ENCODE results near the gene PLD6. TPM values are rescaled to one million over a fixed set of nuclear protein-coding genes. Genes with fewer than 3 reads are reported as not detected.

PLD6 gene
- total RNA-seq, 1 experiment from 2014 or later: 26.0 TPM

- Histone ChIP-seq H3K4me3 (no peak overlapping the region), H3K27ac (no peak overlapping the region), H3K27me3 (no peaks in the 10 kb centered on the region), H3K9me3 (replicated peaks) (no peaks in the 10 kb centered on the region), H3K4me1 (peaks cover 17% of the 10 kb centered on the region), H3K36me3 (peaks cover 58% of the 10 kb centered on the region)
- peak; percentile 64 to 65 for DNase-seq
Observed at GRCh38 chr17:17232303-17232621, 26.1 kb upstream of the PLD6 start.

- no peak for DNase-seq
- Histone ChIP-seq H3K27ac (no peak overlapping the region), H3K36me3 (peaks cover 63% of the 10 kb centered on the region), H3K4me1 (peaks cover 17% of the 10 kb centered on the region), H3K9me3 (replicated peaks) (no peaks in the 10 kb centered on the region), H3K4me3 (no peak overlapping the region), H3K27me3 (no peaks in the 10 kb centered on the region)
Observed at GRCh38 chr17:17231621-17232302, 25.6 kb upstream of the PLD6 start.

GRCh38 chr17:17229416-17230384, 23.6 kb upstream of the PLD6 start:
- Histone ChIP-seq H3K4me1 (peaks cover 15% of the 10 kb centered on the region), H3K36me3 (peaks cover 83% of the 10 kb centered on the region)
- no peak for DNase-seq

GRCh38 chr17:17228521-17229279, 22.6 kb upstream of the PLD6 start:
- Histone ChIP-seq H3K36me3 (peaks cover 93% of the 10 kb centered on the region), H3K9me3 (replicated peaks) (no peaks in the 10 kb centered on the region), H3K4me1 (peaks cover 10% of the 10 kb centered on the region), H3K27ac (no peak overlapping the region), H3K27me3 (no peaks in the 10 kb centered on the region), H3K4me3 (no peak overlapping the region)
- DNase-seq: no peak

More at GRCh38 chr17:17229416-17230384, 23.6 kb upstream of the PLD6 start:
- no peaks in the 10 kb centered on the region for H3K9me3 ChIP-seq (replicated peaks)
- H3K4me3 ChIP-seq: no peak overlapping the region
- H3K27me3 ChIP-seq: no peaks in the 10 kb centered on the region
- no peak overlapping the region for H3K27ac ChIP-seq

- no peak overlapping the region for H3K4me3 ChIP-seq
- no peaks in the 10 kb centered on the region for H3K27me3 ChIP-seq
- H3K9me3 ChIP-seq (replicated peaks): no peaks in the 10 kb centered on the region
- H3K4me1 ChIP-seq: peaks cover 8% of the 10 kb centered on the region
- no peak overlapping the region for H3K27ac ChIP-seq
- no peak for DNase-seq
- peaks cover 100% of the 10 kb centered on the region for H3K36me3 ChIP-seq
Observed at GRCh38 chr17:17227608-17228520, 21.7 kb upstream of the PLD6 start.

DNA sequence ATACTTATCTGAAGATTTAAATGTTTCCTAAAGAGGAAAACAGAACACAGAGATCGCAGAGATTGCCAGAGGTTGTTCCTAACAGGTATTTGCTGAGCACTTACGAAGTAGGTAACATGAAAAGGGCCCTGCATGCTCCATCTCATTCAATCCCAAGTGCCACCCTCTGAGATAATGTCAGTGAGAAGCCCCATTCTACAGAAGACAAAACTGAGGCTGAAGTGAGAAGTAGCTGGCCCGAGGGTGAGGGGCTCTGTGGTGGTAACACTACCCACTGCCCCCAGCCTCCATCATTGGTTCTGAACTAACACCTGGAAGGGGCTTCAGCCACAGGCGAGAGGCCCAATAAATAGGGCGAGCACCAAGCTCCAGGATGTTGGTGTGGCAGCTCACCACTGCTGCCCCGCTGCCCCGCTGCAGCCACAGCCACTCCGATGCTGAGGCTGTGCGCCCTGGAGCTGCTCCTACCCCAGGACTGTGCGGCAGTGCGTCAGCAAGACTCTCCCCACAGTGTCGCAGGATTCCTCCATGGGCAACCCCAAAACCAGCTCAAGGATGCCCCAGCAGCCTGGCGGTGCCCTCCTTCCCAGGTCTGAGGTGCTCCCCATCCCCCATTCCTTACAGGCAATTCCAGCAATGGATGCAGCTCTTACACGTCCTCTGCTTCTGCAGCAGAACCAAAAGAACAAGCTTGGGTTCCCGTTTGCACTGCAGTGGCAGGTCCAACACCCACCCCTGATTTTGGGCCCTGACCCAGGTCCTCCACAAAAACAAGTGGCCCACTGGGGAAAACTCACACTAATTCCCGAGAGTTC, 20.5 kb upstream of the PLD6 start:
- Histone ChIP-seq H3K27me3 (no peaks in the 10 kb centered on the region), H3K36me3 (peaks cover 98% of the 10 kb centered on the region), H3K4me1 (no peaks in the 10 kb centered on the region), H3K27ac (no peak overlapping the region), H3K9me3 (replicated peaks) (no peaks in the 10 kb centered on the region), H3K4me3 (no peak overlapping the region)
- no peak for DNase-seq

DNA sequence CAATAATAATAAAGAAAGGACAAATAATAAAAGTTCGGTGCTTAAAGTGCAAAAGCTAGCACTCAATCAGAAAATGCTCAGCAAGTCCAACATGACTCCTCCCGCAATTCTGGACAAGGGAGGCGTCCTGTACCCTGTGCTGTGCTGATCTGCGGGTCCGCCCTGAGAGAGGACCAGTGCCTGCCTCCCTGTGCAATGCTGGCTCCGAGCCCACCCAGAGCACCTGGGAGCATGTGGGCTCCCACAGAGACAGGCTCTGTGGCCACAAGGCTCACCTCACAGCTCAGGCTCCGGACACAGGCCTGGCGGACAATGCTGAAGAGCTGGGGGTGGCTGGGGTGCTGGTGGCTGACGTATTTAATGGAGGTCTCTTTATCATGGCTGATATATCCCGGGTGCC, 19.8 kb upstream of the PLD6 start:
- no peaks in the 10 kb centered on the region for H3K4me1 ChIP-seq
- no peaks in the 10 kb centered on the region for H3K27me3 ChIP-seq
- DNase-seq: no peak
- no peak overlapping the region for H3K4me3 ChIP-seq
- no peak overlapping the region for H3K27ac ChIP-seq
- H3K36me3 ChIP-seq: peaks cover 98% of the 10 kb centered on the region
- H3K9me3 ChIP-seq (replicated peaks): no peaks in the 10 kb centered on the region

GRCh38 chr17:17224137-17224536, 18.0 kb upstream of the PLD6 start:
- Histone ChIP-seq H3K4me3 (no peak overlapping the region), H3K27ac (no peak overlapping the region), H3K27me3 (no peaks in the 10 kb centered on the region), H3K4me1 (no peaks in the 10 kb centered on the region), H3K36me3 (peaks cover 96% of the 10 kb centered on the region), H3K9me3 (replicated peaks) (no peaks in the 10 kb centered on the region)
- DNase-seq: no peak

DNA sequence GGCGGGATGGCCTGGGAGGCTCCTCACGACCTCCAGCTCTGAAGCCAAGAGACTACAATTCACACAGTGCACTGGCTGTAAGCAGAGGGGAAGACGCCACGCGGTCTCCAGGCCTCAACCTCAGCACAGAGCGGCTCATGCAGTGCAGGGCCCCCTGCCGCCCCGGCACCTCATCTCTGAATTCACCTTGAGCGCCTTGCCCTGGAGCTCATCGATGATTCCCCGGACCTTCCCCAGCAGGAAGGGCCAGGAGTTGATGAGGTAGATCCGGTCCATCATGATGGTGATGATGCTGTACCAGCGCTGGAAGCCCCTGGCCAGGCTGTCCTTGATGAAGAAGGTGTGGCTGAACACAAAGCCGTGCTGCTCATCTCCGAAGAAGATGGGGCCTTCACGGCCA, 17.6 kb upstream of the PLD6 start:
- Histone ChIP-seq H3K4me3 (no peak overlapping the region), H3K9me3 (replicated peaks) (no peaks in the 10 kb centered on the region), H3K4me1 (no peaks in the 10 kb centered on the region), H3K36me3 (peaks cover 95% of the 10 kb centered on the region), H3K27me3 (no peaks in the 10 kb centered on the region), H3K27ac (no peak overlapping the region)
- DNase-seq: no peak

- Histone ChIP-seq H3K9me3 (replicated peaks) (no peaks in the 10 kb centered on the region), H3K27me3 (no peaks in the 10 kb centered on the region), H3K4me3 (no peak overlapping the region), H3K4me1 (no peaks in the 10 kb centered on the region), H3K27ac (no peak overlapping the region), H3K36me3 (peaks cover 95% of the 10 kb centered on the region)
- no peak for DNase-seq
Observed at GRCh38 chr17:17221329-17221728, 15.2 kb upstream of the PLD6 start.

- Histone ChIP-seq H3K27me3 (no peaks in the 10 kb centered on the region), H3K27ac (no peak overlapping the region), H3K36me3 (peaks cover 95% of the 10 kb centered on the region), H3K4me3 (no peak overlapping the region), H3K9me3 (replicated peaks) (no peaks in the 10 kb centered on the region), H3K4me1 (no peaks in the 10 kb centered on the region)
- no peak for DNase-seq
Observed at GRCh38 chr17:17220529-17220928, 14.4 kb upstream of the PLD6 start.

DNA sequence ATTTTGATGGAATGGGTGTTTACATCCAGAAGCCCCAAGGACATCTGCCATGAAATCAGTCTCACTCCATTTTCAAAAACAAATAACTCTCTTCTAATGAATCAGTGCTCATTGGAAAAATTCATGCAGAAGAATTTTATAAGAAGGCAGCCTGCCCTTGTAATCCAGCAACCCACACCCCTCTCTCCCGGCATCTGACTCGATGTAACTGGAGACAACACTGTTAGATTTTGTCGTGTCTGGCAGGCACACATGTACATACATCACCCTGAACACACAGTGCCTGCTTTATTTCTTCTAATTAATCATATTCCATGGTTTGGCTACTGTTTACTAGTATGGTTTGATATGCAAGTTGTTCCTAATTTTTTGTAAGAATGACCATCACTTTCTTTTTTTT, 11.9 kb upstream of the PLD6 start:
- H3K9me3 ChIP-seq (replicated peaks): no peaks in the 10 kb centered on the region
- no peaks in the 10 kb centered on the region for H3K4me1 ChIP-seq
- H3K36me3 ChIP-seq: peaks cover 93% of the 10 kb centered on the region
- no peak overlapping the region for H3K4me3 ChIP-seq
- no peak for DNase-seq
- H3K27ac ChIP-seq: no peak overlapping the region
- H3K27me3 ChIP-seq: no peaks in the 10 kb centered on the region

GRCh38 chr17:17216776-17217175, 10.6 kb upstream of the PLD6 start:
- Histone ChIP-seq H3K4me3 (no peak overlapping the region), H3K9me3 (replicated peaks) (no peaks in the 10 kb centered on the region), H3K36me3 (peaks cover 93% of the 10 kb centered on the region)

More at GRCh38 chr17:17216776-17217175, 10.6 kb upstream of the PLD6 start:
- H3K27ac ChIP-seq: no peak overlapping the region
- no peaks in the 10 kb centered on the region for H3K27me3 ChIP-seq
- DNase-seq: no peak
- no peaks in the 10 kb centered on the region for H3K4me1 ChIP-seq
